ENCODE measurements around the gene HSPA12A. TPM values are rescaled to one million over a fixed set of nuclear protein-coding genes. Genes with fewer than 3 reads are reported as not detected.

The HSPA12A gene
- total RNA-seq, 1 donor = 10.9 TPM

- H4K20me1 ChIP-seq (ENCODE audit: insufficient read depth, low read length) = no peaks in the 10 kb centered on the region
- TF ChIP-seq CTCF (IDR thresholded peaks at IDR 0.05; ENCODE audit: extremely low read depth, low read depth, low read length) = no peak
- H3K4me1 ChIP-seq (ENCODE audit: insufficient read depth, low read length) = peaks cover 16% of the 10 kb centered on the region
- no peaks in the 10 kb centered on the region for H3K9me3 ChIP-seq (ENCODE audit: low read depth, low read length)
- no peaks in the 10 kb centered on the region for H3K27me3 ChIP-seq (ENCODE audit: insufficient read depth, low read length)
- no peak overlapping the region for H3K4me3 ChIP-seq (ENCODE audit: insufficient read depth, low read length)
- peak overlapping the region; percentile 30 for H3K4me2 ChIP-seq (ENCODE audit: insufficient read depth, low read length)
- H3K79me2 ChIP-seq (ENCODE audit: insufficient read depth, low read length) = no peaks in the 10 kb centered on the region
- H2AFZ ChIP-seq (ENCODE audit: low read length) = peak overlapping the region; percentile 93
- peak overlapping the region; percentile 16 for H3K27ac ChIP-seq (ENCODE audit: low read depth, low read length)
- DNase-seq (ENCODE audit: insufficient read length, low spot score, missing footprints) = peak; percentile 66
- no peaks in the 10 kb centered on the region for H3K36me3 ChIP-seq (ENCODE audit: insufficient read depth, low read length)
These were observed 13.9 kb upstream of the HSPA12A start for GRCh38 chr10:116756277-116756676.

- H3K36me3 ChIP-seq (ENCODE audit: insufficient read depth, low read length) = no peaks in the 10 kb centered on the region
- TF ChIP-seq CTCF (IDR thresholded peaks at IDR 0.05; ENCODE audit: extremely low read depth, low read depth, low read length) = no peak
- no peak overlapping the region for H2AFZ ChIP-seq (ENCODE audit: low read length)
- DNase-seq (ENCODE audit: insufficient read length, low spot score, missing footprints) = peak; percentile 66
- H3K27ac ChIP-seq (ENCODE audit: low read depth, low read length) = no peak overlapping the region
- H3K4me2 ChIP-seq (ENCODE audit: insufficient read depth, low read length) = peak overlapping the region; percentile 4
- H4K20me1 ChIP-seq (ENCODE audit: insufficient read depth, low read length) = no peaks in the 10 kb centered on the region
- H3K79me2 ChIP-seq (ENCODE audit: insufficient read depth, low read length) = no peaks in the 10 kb centered on the region
- peaks cover 16% of the 10 kb centered on the region for H3K4me1 ChIP-seq (ENCODE audit: insufficient read depth, low read length)
- H3K4me3 ChIP-seq (ENCODE audit: insufficient read depth, low read length) = no peak overlapping the region
- no peaks in the 10 kb centered on the region for H3K27me3 ChIP-seq (ENCODE audit: insufficient read depth, low read length)
- H3K9me3 ChIP-seq (ENCODE audit: low read depth, low read length) = no peaks in the 10 kb centered on the region
These were observed 11.4 kb upstream of the HSPA12A start for GRCh38 chr10:116753759-116754158.

DNA sequence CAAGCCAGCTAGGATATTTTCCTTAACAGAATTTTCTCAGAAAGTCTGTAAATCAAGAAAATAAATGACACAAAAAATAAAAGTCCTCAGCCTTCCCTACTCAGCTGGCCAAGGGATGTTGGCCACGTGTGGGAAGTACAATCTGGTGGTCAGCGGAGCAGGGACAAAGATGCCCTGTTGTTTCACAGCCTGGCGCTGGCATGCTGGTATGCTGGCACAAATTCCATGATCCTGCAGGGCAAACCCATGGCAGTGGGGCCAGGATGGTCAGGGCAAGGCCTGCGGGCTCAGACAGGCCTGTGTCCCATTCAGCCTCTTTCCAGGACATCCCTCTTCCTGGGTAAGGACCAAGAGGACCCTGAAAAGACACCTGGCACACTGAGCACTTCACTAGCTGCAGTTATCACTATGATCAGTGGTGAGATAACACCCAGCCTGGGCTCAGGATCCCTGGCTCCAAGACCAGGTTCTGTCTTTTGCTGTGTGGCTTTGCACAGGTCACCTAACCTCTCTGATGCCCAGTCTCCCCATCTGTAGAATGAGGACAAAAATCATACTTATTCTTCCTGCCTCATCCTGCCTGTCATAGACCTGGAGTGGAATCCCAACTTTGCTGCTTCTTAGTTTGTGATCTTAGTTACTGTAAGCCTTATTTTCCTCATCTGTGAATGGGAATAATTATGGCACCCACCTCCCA lies 10.8 kb upstream of the HSPA12A start:
- Histone ChIP-seq H3K36me3 (ENCODE audit: insufficient read depth, low read length) (no peaks in the 10 kb centered on the region), H3K9me3 (ENCODE audit: low read depth, low read length) (no peaks in the 10 kb centered on the region), H3K4me1 (ENCODE audit: insufficient read depth, low read length) (peaks cover 19% of the 10 kb centered on the region), H3K4me3 (ENCODE audit: insufficient read depth, low read length) (no peak overlapping the region), H3K4me2 (ENCODE audit: insufficient read depth, low read length) (peak overlapping the region; percentile 4), H3K79me2 (ENCODE audit: insufficient read depth, low read length) (no peaks in the 10 kb centered on the region), H4K20me1 (ENCODE audit: insufficient read depth, low read length) (no peaks in the 10 kb centered on the region), H3K27me3 (ENCODE audit: insufficient read depth, low read length) (no peaks in the 10 kb centered on the region), H2AFZ (ENCODE audit: low read length) (no peak overlapping the region), H3K27ac (ENCODE audit: low read depth, low read length) (no peak overlapping the region)
- DNase-seq (ENCODE audit: insufficient read length, low spot score, missing footprints) = no peak
- no peak for TF ChIP-seq CTCF (IDR thresholded peaks at IDR 0.05; ENCODE audit: extremely low read depth, low read depth, low read length)

DNA sequence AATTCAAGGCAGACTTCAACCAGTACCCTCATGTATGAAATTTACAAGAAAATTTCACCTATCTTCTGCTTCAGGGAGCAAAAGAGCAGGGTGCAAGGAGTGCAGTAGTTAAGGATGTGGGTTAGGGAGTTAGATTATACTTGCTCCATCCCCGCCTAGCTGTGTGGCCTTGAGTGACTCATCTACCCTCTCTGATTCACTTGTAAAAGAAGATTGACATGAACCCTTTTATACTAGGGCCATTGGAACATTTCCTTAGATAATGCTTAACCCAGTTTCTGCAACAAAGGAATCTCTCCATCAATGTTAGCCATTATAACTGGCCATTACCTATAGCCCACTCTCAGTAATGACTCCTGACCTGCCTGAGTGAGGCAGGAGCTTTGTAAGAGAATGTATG lies 10.2 kb upstream of the HSPA12A start:
- TF ChIP-seq CTCF (IDR thresholded peaks at IDR 0.05; ENCODE audit: extremely low read depth, low read depth, low read length) = no peak
- no peak overlapping the region for H3K27ac ChIP-seq (ENCODE audit: low read depth, low read length)
- H2AFZ ChIP-seq (ENCODE audit: low read length) = no peak overlapping the region
- no peaks in the 10 kb centered on the region for H3K9me3 ChIP-seq (ENCODE audit: low read depth, low read length)
- H3K4me1 ChIP-seq (ENCODE audit: insufficient read depth, low read length) = peaks cover 21% of the 10 kb centered on the region
- no peaks in the 10 kb centered on the region for H4K20me1 ChIP-seq (ENCODE audit: insufficient read depth, low read length)
- H3K4me2 ChIP-seq (ENCODE audit: insufficient read depth, low read length) = no peak overlapping the region
- no peak for DNase-seq (ENCODE audit: insufficient read length, low spot score, missing footprints)
- H3K27me3 ChIP-seq (ENCODE audit: insufficient read depth, low read length) = no peaks in the 10 kb centered on the region
- H3K36me3 ChIP-seq (ENCODE audit: insufficient read depth, low read length) = no peaks in the 10 kb centered on the region
- no peaks in the 10 kb centered on the region for H3K79me2 ChIP-seq (ENCODE audit: insufficient read depth, low read length)
- H3K4me3 ChIP-seq (ENCODE audit: insufficient read depth, low read length) = no peak overlapping the region

Measured in osteoblast (primary cell).